GM21737 (cell line): ENCODE results near the gene NT5DC3.
A peak's percentile ranks its signal among the peaks of the same experiment; 100 is the strongest.
"Not testable (repeated sequence)": the region's sequence is repeated elsewhere in the genome, so short reads cannot be mapped to it uniquely, and the experiment has no call there.

Source experiments
- ATAC-seq: cut with Tn5 transposase; IDR thresholded peaks from one replicate; pipeline ENCODE4 v1.9.1; 2021; ENCODE audit warnings: mild to moderate bottlenecking, moderate library complexity; ENCODE audit not compliant: unreplicated experiment

NT5DC3 gene

GRCh38 chr12:103855896-103856657, 15.0 kb upstream of the NT5DC3 start:
- no peak for ATAC-seq

- ATAC-seq, result no peak
Observed at GRCh38 chr12:103855036-103855712, 14.1 kb upstream of the NT5DC3 start.

- ATAC-seq, result no peak
Observed at GRCh38 chr12:103854372-103854973, 13.4 kb upstream of the NT5DC3 start.

- ATAC-seq, result no peak
Observed at GRCh38 chr12:103852498-103852997, 11.5 kb upstream of the NT5DC3 start.

GRCh38 chr12:103851127-103851526, 10.1 kb upstream of the NT5DC3 start:
- no peak for ATAC-seq

GRCh38 chr12:103850429-103850828, 9.4 kb upstream of the NT5DC3 start:
- no peak for ATAC-seq

GRCh38 chr12:103848917-103849491, 8.0 kb upstream of the NT5DC3 start:
- no peak for ATAC-seq

GRCh38 chr12:103848143-103848542, 7.1 kb upstream of the NT5DC3 start:
- no peak for ATAC-seq

GRCh38 chr12:103846415-103846814, 5.4 kb upstream of the NT5DC3 start:
- ATAC-seq, result no peak

GRCh38 chr12:103844305-103844704, 3.3 kb upstream of the NT5DC3 start:
- no peak for ATAC-seq

GRCh38 chr12:103841690-103842584, 903 bp upstream of the NT5DC3 start:
- peak; percentile 11 for ATAC-seq

- peak; percentile 26 for ATAC-seq
Observed at GRCh38 chr12:103840462-103840875, 565 bp downstream of the NT5DC3 start.

- ATAC-seq, result no peak
Observed at GRCh38 chr12:103839609-103840461, 1.2 kb downstream of the NT5DC3 start.

GRCh38 chr12:103839103-103839502, 1.9 kb downstream of the NT5DC3 start:
- ATAC-seq, result no peak

- no peak for ATAC-seq
Observed at GRCh38 chr12:103838254-103838914, 2.6 kb downstream of the NT5DC3 start.

- no peak for ATAC-seq
Observed at GRCh38 chr12:103836345-103836744, 4.7 kb downstream of the NT5DC3 start.

- not testable (repeated sequence) for ATAC-seq
Observed at GRCh38 chr12:103835747-103836335, 5.2 kb downstream of the NT5DC3 start.

- no peak for ATAC-seq
Observed at GRCh38 chr12:103834942-103835341, 6.1 kb downstream of the NT5DC3 start.

- no peak for ATAC-seq
Observed at GRCh38 chr12:103833891-103834290, 7.1 kb downstream of the NT5DC3 start.
